Panc1 (cell line): Measurements from ENCODE around the gene UCK1. TPM values are rescaled to one million over a fixed set of nuclear protein-coding genes. Genes with fewer than 3 reads are reported as not detected.

Experiments
- ATAC-seq: fragments of 200-7000 bp; cut with Tn5 transposase; 2 replicates; pipeline ENCODE4 v1.9.1; 2020; ENCODE audit warnings: mild to moderate bottlenecking, moderate library complexity
- BruUV-seq: library from RNA; stranded (reverse); fragments of 400-500 nt; replicated peaks from 2 replicates; lab custom pipeline; 2021; lab: Mats Ljungman, UMichigan
- CTCF ChIA-PET: fragments of 300-600 bp; sonication (Branson Sonifier 250); formaldehyde crosslinking; loops from one replicate; lab custom pipeline; 2022; ENCODE audit warnings: antibody characterized with exemption; lab: Charles Lee
- POLR2A ChIA-PET: fragments of 300-600 bp; sonication (Branson Sonifier 250); formaldehyde crosslinking; loops from one replicate; lab custom pipeline; 2022; ENCODE audit warnings: antibody characterized with exemption; lab: Charles Lee
- DNase-seq: peaks from one replicate; pipeline ENCODE4 v3.0.0-alpha.2; 2010; ENCODE audit warnings: low read depth, low spot score
- H3K27ac ChIP-seq: 2 replicates; pipeline ENCODE4 v1.5.1; 2011; ENCODE audit warnings: mild to moderate bottlenecking, low read length, inconsistent platforms
- H3K27me3 ChIP-seq: fragments of 200-500 bp; sonication (Bioruptor generic); 2 replicates; pipeline ENCODE4 v1.6.0; 2014; ENCODE audit warnings: low read length, inconsistent platforms; ENCODE audit not compliant: control insufficient read depth, insufficient read depth
- H3K36me3 ChIP-seq: fragments of 200-500 bp; sonication (Bioruptor generic); 2 replicates; pipeline ENCODE4 v1.5.1; 2014; ENCODE audit warnings: inconsistent platforms, mild to moderate bottlenecking, low read length, moderate library complexity; ENCODE audit not compliant: control insufficient read depth, insufficient read depth
- H3K4me1 ChIP-seq: 2 replicates; pipeline ENCODE4 v1.5.1; 2011; ENCODE audit warnings: inconsistent platforms, mild to moderate bottlenecking, low read length, moderate library complexity; ENCODE audit not compliant: control insufficient read depth, insufficient read depth
- H3K4me3 ChIP-seq, 2 experiments: 2 replicates each; pipeline ENCODE4 v1.5.1; 2011 to 2012; ENCODE audit warnings: low read depth in 2 of 2, low read length in 2 of 2, mild to moderate bottlenecking in 2 of 2, inconsistent platforms in 1 of 2, moderate library complexity in 1 of 2
- H3K9me3 ChIP-seq: fragments of 200-500 bp; sonication (Bioruptor generic); 2 replicates; pipeline ENCODE4 v1.5.1; 2014; ENCODE audit warnings: low read depth, mild to moderate bottlenecking, inconsistent platforms, low read length, moderate library complexity; ENCODE audit not compliant: control insufficient read depth, insufficient read depth
- POLR2AphosphoS5 ChIP-seq: IDR thresholded peaks from 2 replicates; pipeline ENCODE4 v1.6.1; 2012; ENCODE audit warnings: mild to moderate bottlenecking, low read depth, low read length, moderate library complexity
- SIN3A ChIP-seq: IDR thresholded peaks from 2 replicates; pipeline ENCODE4 v1.6.1; 2012; ENCODE audit warnings: low read depth, mild to moderate bottlenecking, low read length, moderate library complexity, borderline replicate concordance; ENCODE audit not compliant: insufficient read depth
- TCF7L2 ChIP-seq: IDR thresholded peaks from 2 replicates; pipeline ENCODE4 v1.6.1; 2011; ENCODE audit warnings: mild to moderate bottlenecking, low read depth, low read length, inconsistent platforms
- in situ Hi-C: cut with HindIII; loops from 2 replicates; pipeline ENCODE4 v1.10.0; 2016; ENCODE audit warnings: low sequenced_read_pairs, low pct_unique_long_range_greater_than_20kb
- intact Hi-C: fragments of 100-400 bp; cut with micrococcal nuclease; formaldehyde crosslinking; loops from one replicate; pipeline ENCODE4 v1.10.0; 2022; ENCODE audit not compliant: unreplicated experiment
- total RNA-seq: library from RNA; stranded (reverse); gene quantifications from one replicate; pipeline ENCODE4 v1.2.1, GENCODE V29; 2021; ENCODE audit not compliant: unreplicated experiment
- TF ChIP-seq, protein P1 (sequence below), 2 experiments: IDR thresholded peaks; 2 replicates each; pipeline ENCODE4 v1.6.1; 2011 to 2012; ENCODE audit warnings: low read depth in 2 of 2, control low read depth in 1 of 2, low read length in 1 of 2, mild to moderate bottlenecking in 1 of 2, moderate library complexity in 1 of 2; ENCODE audit not compliant: insufficient read depth in 1 of 2
- TF ChIP-seq, protein P2 (sequence below): fragments of 450-650 bp; IDR thresholded peaks from 2 replicates; pipeline ENCODE4 v1.5.1; 2017; ENCODE audit warnings: mild to moderate bottlenecking

Gene UCK1
- total RNA-seq, 1 experiment from 2014 or later: 30.2 TPM

DNA sequence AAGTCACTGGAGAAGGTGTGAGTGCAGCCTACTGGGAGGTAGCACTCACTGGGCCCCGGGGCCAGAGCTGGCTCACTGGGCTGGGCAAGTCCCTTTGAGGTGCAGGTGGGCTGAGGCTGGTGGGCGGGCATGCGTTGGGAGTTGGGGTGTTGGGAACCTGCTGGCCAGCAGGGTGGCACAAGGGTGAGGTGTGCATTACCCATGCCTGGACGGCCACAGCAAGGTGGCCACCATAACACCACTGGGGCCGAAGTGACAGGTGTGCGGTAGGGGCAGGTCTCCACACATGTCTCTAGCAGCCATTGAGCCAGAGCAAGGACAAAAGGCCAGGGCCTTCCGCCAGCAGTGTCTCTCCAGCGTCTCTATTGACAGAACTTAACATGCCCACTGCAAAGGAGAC lies 36.8 kb upstream of the UCK1 start:
- Histone ChIP-seq H3K4me1 (no peaks in the 10 kb centered on the region), H3K9me3 (no peaks in the 10 kb centered on the region), H3K4me3 (no peak overlapping the region), H3K27me3 (no peaks in the 10 kb centered on the region), H3K27ac (no peak overlapping the region), H3K36me3 (no peaks in the 10 kb centered on the region)
- ChIA-PET CTCF (no interaction called here), POLR2A (no interaction called here)
- no peak for DNase-seq
- in situ Hi-C loops: no loop called here
- no peak for ATAC-seq
- no peak for TF ChIP-seq POLR2AphosphoS5
- TF ChIP-seq, protein P1, sequence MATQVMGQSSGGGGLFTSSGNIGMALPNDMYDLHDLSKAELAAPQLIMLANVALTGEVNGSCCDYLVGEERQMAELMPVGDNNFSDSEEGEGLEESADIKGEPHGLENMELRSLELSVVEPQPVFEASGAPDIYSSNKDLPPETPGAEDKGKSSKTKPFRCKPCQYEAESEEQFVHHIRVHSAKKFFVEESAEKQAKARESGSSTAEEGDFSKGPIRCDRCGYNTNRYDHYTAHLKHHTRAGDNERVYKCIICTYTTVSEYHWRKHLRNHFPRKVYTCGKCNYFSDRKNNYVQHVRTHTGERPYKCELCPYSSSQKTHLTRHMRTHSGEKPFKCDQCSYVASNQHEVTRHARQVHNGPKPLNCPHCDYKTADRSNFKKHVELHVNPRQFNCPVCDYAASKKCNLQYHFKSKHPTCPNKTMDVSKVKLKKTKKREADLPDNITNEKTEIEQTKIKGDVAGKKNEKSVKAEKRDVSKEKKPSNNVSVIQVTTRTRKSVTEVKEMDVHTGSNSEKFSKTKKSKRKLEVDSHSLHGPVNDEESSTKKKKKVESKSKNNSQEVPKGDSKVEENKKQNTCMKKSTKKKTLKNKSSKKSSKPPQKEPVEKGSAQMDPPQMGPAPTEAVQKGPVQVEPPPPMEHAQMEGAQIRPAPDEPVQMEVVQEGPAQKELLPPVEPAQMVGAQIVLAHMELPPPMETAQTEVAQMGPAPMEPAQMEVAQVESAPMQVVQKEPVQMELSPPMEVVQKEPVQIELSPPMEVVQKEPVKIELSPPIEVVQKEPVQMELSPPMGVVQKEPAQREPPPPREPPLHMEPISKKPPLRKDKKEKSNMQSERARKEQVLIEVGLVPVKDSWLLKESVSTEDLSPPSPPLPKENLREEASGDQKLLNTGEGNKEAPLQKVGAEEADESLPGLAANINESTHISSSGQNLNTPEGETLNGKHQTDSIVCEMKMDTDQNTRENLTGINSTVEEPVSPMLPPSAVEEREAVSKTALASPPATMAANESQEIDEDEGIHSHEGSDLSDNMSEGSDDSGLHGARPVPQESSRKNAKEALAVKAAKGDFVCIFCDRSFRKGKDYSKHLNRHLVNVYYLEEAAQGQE (IDR thresholded peaks at IDR 0.05; ENCODE audit: insufficient read depth in 1 of 2, low read depth in 2 of 2, low read length in 1 of 2): no peak
- TF ChIP-seq, protein P2, sequence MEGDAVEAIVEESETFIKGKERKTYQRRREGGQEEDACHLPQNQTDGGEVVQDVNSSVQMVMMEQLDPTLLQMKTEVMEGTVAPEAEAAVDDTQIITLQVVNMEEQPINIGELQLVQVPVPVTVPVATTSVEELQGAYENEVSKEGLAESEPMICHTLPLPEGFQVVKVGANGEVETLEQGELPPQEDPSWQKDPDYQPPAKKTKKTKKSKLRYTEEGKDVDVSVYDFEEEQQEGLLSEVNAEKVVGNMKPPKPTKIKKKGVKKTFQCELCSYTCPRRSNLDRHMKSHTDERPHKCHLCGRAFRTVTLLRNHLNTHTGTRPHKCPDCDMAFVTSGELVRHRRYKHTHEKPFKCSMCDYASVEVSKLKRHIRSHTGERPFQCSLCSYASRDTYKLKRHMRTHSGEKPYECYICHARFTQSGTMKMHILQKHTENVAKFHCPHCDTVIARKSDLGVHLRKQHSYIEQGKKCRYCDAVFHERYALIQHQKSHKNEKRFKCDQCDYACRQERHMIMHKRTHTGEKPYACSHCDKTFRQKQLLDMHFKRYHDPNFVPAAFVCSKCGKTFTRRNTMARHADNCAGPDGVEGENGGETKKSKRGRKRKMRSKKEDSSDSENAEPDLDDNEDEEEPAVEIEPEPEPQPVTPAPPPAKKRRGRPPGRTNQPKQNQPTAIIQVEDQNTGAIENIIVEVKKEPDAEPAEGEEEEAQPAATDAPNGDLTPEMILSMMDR: no peak
- no peak for TF ChIP-seq SIN3A
- no peak for TF ChIP-seq TCF7L2
- intact Hi-C loops: no loop called here
- no TSS peak for BruUV-seq

DNA sequence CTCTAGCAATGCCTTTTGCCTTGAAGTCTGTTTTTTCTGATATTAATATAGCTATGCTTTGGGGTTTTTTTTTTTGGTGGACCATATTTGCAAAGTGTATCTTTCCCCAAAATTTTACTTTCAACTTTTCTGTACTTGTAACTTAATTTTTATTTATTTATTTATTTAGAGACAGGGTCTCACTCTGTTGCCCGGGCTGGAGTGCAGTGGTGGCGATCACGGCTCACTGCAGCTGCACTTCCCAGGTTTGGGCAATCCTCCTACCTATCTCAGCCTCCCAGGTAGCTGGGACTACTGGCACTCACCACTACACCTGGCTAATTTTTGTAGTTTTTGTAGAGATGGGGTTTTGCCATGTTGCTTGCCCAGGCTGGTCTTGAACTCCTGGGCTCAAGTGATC lies 35.1 kb upstream of the UCK1 start:
- in situ Hi-C loops: no loop called here
- Histone ChIP-seq H3K27ac (no peak overlapping the region), H3K4me1 (no peaks in the 10 kb centered on the region), H3K4me3 (no peak overlapping the region), H3K9me3 (no peaks in the 10 kb centered on the region), H3K36me3 (no peaks in the 10 kb centered on the region), H3K27me3 (no peaks in the 10 kb centered on the region)
- ChIA-PET POLR2A (no interaction called here), CTCF (interaction anchor here (0.6 kb wide), 1 partner anchor 670 kb away, joined by 6 read pairs; no protein-coding TSS in a partner anchor)
- BruUV-seq: no TSS peak
- intact Hi-C loops: no loop called here
- no peak for ATAC-seq
- no peak for TF ChIP-seq TCF7L2
- TF ChIP-seq, protein P1 (IDR thresholded peaks at IDR 0.05; ENCODE audit: insufficient read depth in 1 of 2, low read depth in 2 of 2, low read length in 1 of 2): no peak
- TF ChIP-seq POLR2AphosphoS5: no peak
- TF ChIP-seq, protein P2: no peak
- DNase-seq: no peak
